Measurements from ENCODE around the gene CCNF. TPM values are rescaled to one million over a fixed set of nuclear protein-coding genes. Genes with fewer than 3 reads are reported as not detected.

CCNF gene
- polyA plus RNA-seq, 1 donor (not counting 4 experiments of a cell fraction or from before 2014, with no cell fraction given): 3.5 TPM

DNA sequence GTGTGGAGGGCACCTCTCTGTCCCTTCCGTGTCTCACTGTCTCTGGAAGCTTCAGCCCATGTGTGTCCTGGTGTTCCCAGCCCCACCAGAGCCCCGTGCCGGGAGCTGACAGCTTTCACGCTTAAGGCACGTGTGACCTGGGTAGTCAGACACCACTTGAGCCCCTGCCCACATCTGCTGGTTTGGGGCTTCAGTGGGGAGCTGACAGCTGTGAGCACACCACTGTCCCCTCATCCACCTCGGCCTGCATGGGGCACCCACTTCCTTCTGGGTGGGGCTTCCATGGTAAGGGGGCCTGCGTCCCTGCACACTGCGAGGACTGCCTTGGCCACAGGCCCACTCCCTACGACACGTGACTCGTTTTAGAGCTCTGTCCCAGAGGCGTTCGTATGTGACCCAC lies 28.0 kb downstream of the CCNF start:
- H3K36me3 ChIP-seq (ENCODE audit: control insufficient read depth in 2 of 2, extremely low read depth in 1 of 2, insufficient read depth in 2 of 2, low read length in 2 of 2): peaks cover 12 to 30% of the 10 kb centered on the region in 2 experiments
- H4K20me1 ChIP-seq (ENCODE audit: control insufficient read depth, extremely low read depth, insufficient read depth, low read length): no peaks in the 10 kb centered on the region
- no peaks in the 10 kb centered on the region for H3K9me1 ChIP-seq (ENCODE audit: control insufficient read depth, extremely low read depth, insufficient read depth, low read length)
- H3K4me2 ChIP-seq (ENCODE audit: control insufficient read depth, extremely low read depth, insufficient read depth, low read depth, low read length): no peak overlapping the region
- no peak for FAIRE-seq
- TF ChIP-seq, protein P1, sequence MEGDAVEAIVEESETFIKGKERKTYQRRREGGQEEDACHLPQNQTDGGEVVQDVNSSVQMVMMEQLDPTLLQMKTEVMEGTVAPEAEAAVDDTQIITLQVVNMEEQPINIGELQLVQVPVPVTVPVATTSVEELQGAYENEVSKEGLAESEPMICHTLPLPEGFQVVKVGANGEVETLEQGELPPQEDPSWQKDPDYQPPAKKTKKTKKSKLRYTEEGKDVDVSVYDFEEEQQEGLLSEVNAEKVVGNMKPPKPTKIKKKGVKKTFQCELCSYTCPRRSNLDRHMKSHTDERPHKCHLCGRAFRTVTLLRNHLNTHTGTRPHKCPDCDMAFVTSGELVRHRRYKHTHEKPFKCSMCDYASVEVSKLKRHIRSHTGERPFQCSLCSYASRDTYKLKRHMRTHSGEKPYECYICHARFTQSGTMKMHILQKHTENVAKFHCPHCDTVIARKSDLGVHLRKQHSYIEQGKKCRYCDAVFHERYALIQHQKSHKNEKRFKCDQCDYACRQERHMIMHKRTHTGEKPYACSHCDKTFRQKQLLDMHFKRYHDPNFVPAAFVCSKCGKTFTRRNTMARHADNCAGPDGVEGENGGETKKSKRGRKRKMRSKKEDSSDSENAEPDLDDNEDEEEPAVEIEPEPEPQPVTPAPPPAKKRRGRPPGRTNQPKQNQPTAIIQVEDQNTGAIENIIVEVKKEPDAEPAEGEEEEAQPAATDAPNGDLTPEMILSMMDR (optimal IDR thresholded peaks at IDR 0.05 in 1 of 3, IDR thresholded peaks at IDR 0.05 in 1 of 3, conservative IDR thresholded peaks at IDR 0.05 in 1 of 3; ENCODE audit: extremely low read depth in 1 of 3, insufficient read depth in 2 of 3, low read length in 3 of 3): no peak
- no peak for TF ChIP-seq EZH2 (IDR thresholded peaks at IDR 0.05; ENCODE audit: low read length)
- H3K9ac ChIP-seq (ENCODE audit: control insufficient read depth, extremely low read depth, insufficient read depth, low read length): no peak overlapping the region
- no peak for DNase-seq (ENCODE audit: low read depth, low spot score)
- no peaks in the 10 kb centered on the region for H3K27me3 ChIP-seq (ENCODE audit: control insufficient read depth, extremely low read depth, insufficient read depth, low read length)
- peaks cover 10% of the 10 kb centered on the region for H3K4me1 ChIP-seq (ENCODE audit: control insufficient read depth, extremely low read depth, insufficient read depth, low read length)
- H3K4me3 ChIP-seq (ENCODE audit: control insufficient read depth in 2 of 3, extremely low read depth in 1 of 3, insufficient read depth in 2 of 3, low read depth in 1 of 3, low read length in 3 of 3): no peak overlapping the region
- H3K27ac ChIP-seq (ENCODE audit: control insufficient read depth, insufficient read depth, low read length): no peak overlapping the region
- no peaks in the 10 kb centered on the region for H3K79me2 ChIP-seq (ENCODE audit: control insufficient read depth, insufficient read depth, low read length)
- H3K9me3 ChIP-seq (ENCODE audit: control insufficient read depth, low read depth, low read length): no peaks in the 10 kb centered on the region
- dilution Hi-C loops (cut with MboI; ENCODE audit: extremely low pct_ligation_motif_present, low sequenced_read_pairs): no loop called here
- H2AFZ ChIP-seq (ENCODE audit: control insufficient read depth, low read length): no peak overlapping the region

DNA sequence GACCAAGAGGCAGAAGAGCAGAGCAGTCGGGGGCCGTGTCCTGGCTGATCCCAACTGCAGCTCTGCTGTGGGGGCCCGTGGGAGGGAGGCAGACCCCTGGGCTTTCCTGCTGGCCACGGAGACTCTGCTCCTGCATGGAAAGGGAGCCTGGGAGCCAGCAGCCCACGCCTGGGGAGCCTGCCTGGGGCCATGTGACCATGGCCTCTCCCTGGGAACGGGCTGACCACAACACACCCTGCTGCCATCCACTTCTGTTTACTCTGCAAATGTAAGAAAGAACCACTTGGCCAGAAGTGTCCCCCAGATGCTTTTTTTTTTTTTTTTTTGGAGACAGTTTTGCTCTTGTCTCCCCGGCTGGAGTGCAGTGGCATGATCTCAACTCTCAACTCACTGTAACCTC lies 28.7 kb downstream of the CCNF start:
- TF ChIP-seq, protein P1 (optimal IDR thresholded peaks at IDR 0.05 in 1 of 3, IDR thresholded peaks at IDR 0.05 in 1 of 3, conservative IDR thresholded peaks at IDR 0.05 in 1 of 3; ENCODE audit: extremely low read depth in 1 of 3, insufficient read depth in 2 of 3, low read length in 3 of 3): no peak
- no peak for TF ChIP-seq EZH2 (IDR thresholded peaks at IDR 0.05; ENCODE audit: low read length)
- peaks cover 10 to 24% of the 10 kb centered on the region in 2 experiments for H3K36me3 ChIP-seq (ENCODE audit: control insufficient read depth in 2 of 2, extremely low read depth in 1 of 2, insufficient read depth in 2 of 2, low read length in 2 of 2)
- H3K9me3 ChIP-seq (ENCODE audit: control insufficient read depth, low read depth, low read length): no peaks in the 10 kb centered on the region
- H3K4me2 ChIP-seq (ENCODE audit: control insufficient read depth, extremely low read depth, insufficient read depth, low read depth, low read length): no peak overlapping the region
- no peaks in the 10 kb centered on the region for H3K79me2 ChIP-seq (ENCODE audit: control insufficient read depth, insufficient read depth, low read length)
- no peak for DNase-seq (ENCODE audit: low read depth, low spot score)
- no peak overlapping the region for H3K4me3 ChIP-seq (ENCODE audit: control insufficient read depth in 2 of 3, extremely low read depth in 1 of 3, insufficient read depth in 2 of 3, low read depth in 1 of 3, low read length in 3 of 3)
- dilution Hi-C loops (cut with MboI; ENCODE audit: extremely low pct_ligation_motif_present, low sequenced_read_pairs): no loop called here
- no peak overlapping the region for H3K9ac ChIP-seq (ENCODE audit: control insufficient read depth, extremely low read depth, insufficient read depth, low read length)
- peaks cover 10% of the 10 kb centered on the region for H3K4me1 ChIP-seq (ENCODE audit: control insufficient read depth, extremely low read depth, insufficient read depth, low read length)
- H3K27ac ChIP-seq (ENCODE audit: control insufficient read depth, insufficient read depth, low read length): no peak overlapping the region
- no peak overlapping the region for H2AFZ ChIP-seq (ENCODE audit: control insufficient read depth, low read length)
- H4K20me1 ChIP-seq (ENCODE audit: control insufficient read depth, extremely low read depth, insufficient read depth, low read length): no peaks in the 10 kb centered on the region
- H3K9me1 ChIP-seq (ENCODE audit: control insufficient read depth, extremely low read depth, insufficient read depth, low read length): no peaks in the 10 kb centered on the region
- H3K27me3 ChIP-seq (ENCODE audit: control insufficient read depth, extremely low read depth, insufficient read depth, low read length): no peaks in the 10 kb centered on the region
- no peak for FAIRE-seq

Measured in keratinocyte (primary cell).